ENCODE measurements around the gene TMPRSS2.

- TF ChIP-seq ZFP3 (CRISPR knock-in tag; IDR thresholded peaks at IDR 0.05), result no peak
- no peak for TF ChIP-seq CSRNP3 (CRISPR knock-in tag; IDR thresholded peaks at IDR 0.05)
- TF ChIP-seq ISL1 (CRISPR knock-in tag; IDR thresholded peaks at IDR 0.05), result no peak
- TF ChIP-seq GLIS3 (CRISPR knock-in tag; IDR thresholded peaks at IDR 0.05), result no peak
- TF ChIP-seq RARB (CRISPR knock-in tag; IDR thresholded peaks at IDR 0.05), result no peak
- no peak for TF ChIP-seq ZC3H10 (CRISPR knock-in tag; IDR thresholded peaks at IDR 0.05)
- TF ChIP-seq PPARA (CRISPR knock-in tag; IDR thresholded peaks at IDR 0.05; ENCODE audit: borderline replicate concordance), result no peak
These were observed 81.8 kb downstream of the TMPRSS2 start, which contains the start of gene MX1 for GRCh38 chr21:41425954-41426675.

Data from SK-N-SH treated with all-trans-retinoic acid at 6 μM for 48 hours (cell line).